WTC11 (cell line): Measurements from ENCODE around the gene CEBPE. TPM values are rescaled to one million over a fixed set of nuclear protein-coding genes. Genes with fewer than 3 reads are reported as not detected.

ENCODE experiments used
- ATAC-seq: fragments of 200-7000 bp; cut with Tn5 transposase; 2 replicates; pipeline ENCODE4 v1.10.0; 2021; ENCODE audit warnings: mild to moderate bottlenecking, moderate library complexity
- CTCF ChIA-PET: fragments of 300-600 bp; sonication (Branson Sonifier 250); formaldehyde crosslinking; loops from one replicate; lab custom pipeline; 2021; ENCODE audit warnings: antibody characterized with exemption; lab: Charles Lee
- POLR2A ChIA-PET: fragments of 350-600 bp; sonication (Branson Sonifier 250); formaldehyde crosslinking; loops from one replicate; lab custom pipeline; 2021; ENCODE audit warnings: antibody characterized with exemption; lab: Charles Lee
- DNase-seq: peaks from one replicate; pipeline ENCODE4 v3.0.0; 2021; ENCODE audit warnings: low spot score
- H3K27ac Mint-ChIP-seq: 2 replicates; pipeline ENCODE4 v1.8.0; 2021; ENCODE audit warnings: mixed read lengths
- H3K27me3 Mint-ChIP-seq: 2 replicates; pipeline ENCODE4 v1.8.0; 2021; ENCODE audit warnings: low read depth, mild to moderate bottlenecking, moderate library complexity, mixed read lengths
- H3K36me3 Mint-ChIP-seq: 2 replicates; pipeline ENCODE4 v1.8.0; 2021; ENCODE audit warnings: mixed read lengths
- H3K4me1 Mint-ChIP-seq: 2 replicates; pipeline ENCODE4 v1.8.0; 2022; ENCODE audit warnings: mixed read lengths
- H3K4me3 Mint-ChIP-seq: 2 replicates; pipeline ENCODE4 v1.8.0; 2021; ENCODE audit warnings: mild to moderate bottlenecking, moderate library complexity, mixed read lengths
- H3K9me3 Mint-ChIP-seq: 2 replicates; pipeline ENCODE4 v1.8.0; 2021; ENCODE audit warnings: mixed read lengths
- GABPB1 ChIP-seq: sonication (generic); formaldehyde crosslinking; IDR thresholded peaks from 2 replicates; pipeline ENCODE4 v1.8.1; 2023; ENCODE audit warnings: mild to moderate bottlenecking, missing genetic modification reagents
- GRHL2 ChIP-seq: fragments of 250-450 bp; sonication (Bioruptor Pico); IDR thresholded peaks from 2 replicates; pipeline ENCODE4 v1.8.0; 2022; ENCODE audit warnings: mild to moderate bottlenecking, moderate library complexity; ENCODE audit not compliant: insufficient replicate concordance, severe bottlenecking
- IRF1 ChIP-seq: sonication (generic); formaldehyde crosslinking; IDR thresholded peaks from 2 replicates; pipeline ENCODE4 v1.8.0; 2023; ENCODE audit warnings: missing genetic modification reagents
- JAZF1 ChIP-seq: fragments of 250-450 bp; sonication (Bioruptor Pico); IDR thresholded peaks from 2 replicates; pipeline ENCODE4 v1.9.0; 2021; ENCODE audit warnings: moderate library complexity, mild to moderate bottlenecking, inconsistent platforms
- NFE2L1 ChIP-seq: sonication (generic); formaldehyde crosslinking; IDR thresholded peaks from 2 replicates; pipeline ENCODE4 v1.8.1; 2023; ENCODE audit warnings: missing genetic modification reagents
- NR2C2 ChIP-seq: sonication (generic); formaldehyde crosslinking; IDR thresholded peaks from 2 replicates; pipeline ENCODE4 v1.8.0; 2022; ENCODE audit warnings: mild to moderate bottlenecking, missing genetic modification reagents
- OVOL2 ChIP-seq: fragments of 250-450 bp; sonication (Bioruptor Pico); IDR thresholded peaks from 2 replicates; pipeline ENCODE4 v1.9.0; 2021; ENCODE audit warnings: mild to moderate bottlenecking, borderline replicate concordance
- RORB ChIP-seq: fragments of 250-450 bp; sonication (Bioruptor Pico); IDR thresholded peaks from 2 replicates; pipeline ENCODE4 v1.9.0; 2021; ENCODE audit warnings: mild to moderate bottlenecking
- SMAD3 ChIP-seq: sonication (generic); formaldehyde crosslinking; IDR thresholded peaks from 2 replicates; pipeline ENCODE4 v1.8.0; 2022; ENCODE audit warnings: missing genetic modification reagents, mild to moderate bottlenecking, borderline replicate concordance
- ZBTB43 ChIP-seq: sonication (generic); formaldehyde crosslinking; IDR thresholded peaks from 2 replicates; pipeline ENCODE4 v1.8.1; 2023; ENCODE audit warnings: mild to moderate bottlenecking, missing genetic modification reagents
- ZNF263 ChIP-seq: sonication (generic); formaldehyde crosslinking; IDR thresholded peaks from 2 replicates; pipeline ENCODE4 v1.8.1; 2022; ENCODE audit warnings: low read depth, mild to moderate bottlenecking, moderate library complexity, missing genetic modification reagents
- ZNF416 ChIP-seq: fragments of 250-450 bp; sonication (Bioruptor Pico); IDR thresholded peaks from 2 replicates; pipeline ENCODE4 v1.9.0; 2021; ENCODE audit warnings: mild to moderate bottlenecking, inconsistent platforms
- ZNF425 ChIP-seq: fragments of 250-450 bp; sonication (Bioruptor Pico); conservative IDR thresholded peaks from 2 replicates; pipeline ENCODE4 v1.9.0; 2021; ENCODE audit warnings: mild to moderate bottlenecking
- ZNF532 ChIP-seq: fragments of 250-450 bp; sonication (Bioruptor Pico); IDR thresholded peaks from 2 replicates; pipeline ENCODE4 v1.9.0; 2021; ENCODE audit warnings: mild to moderate bottlenecking, borderline replicate concordance
- total RNA-seq: library from RNA; stranded (reverse); gene quantifications from 3 replicates; pipeline ENCODE4 v1.2.3, GENCODE V29; 2021
- TF ChIP-seq, protein P1 (sequence below): sonication (generic); formaldehyde crosslinking; IDR thresholded peaks from 2 replicates; pipeline ENCODE4 v1.8.1; 2022; ENCODE audit warnings: mild to moderate bottlenecking, missing genetic modification reagents, moderate library complexity, borderline replicate concordance
- TF ChIP-seq, protein P2 (sequence below): sonication (generic); formaldehyde crosslinking; IDR thresholded peaks from 2 replicates; pipeline ENCODE4 v1.8.0; 2022; ENCODE audit warnings: missing genetic modification reagents
- TF ChIP-seq, protein P3 (sequence below): sonication (generic); formaldehyde crosslinking; IDR thresholded peaks from 2 replicates; pipeline ENCODE4 v1.8.1; 2022; ENCODE audit warnings: mild to moderate bottlenecking, moderate library complexity, missing genetic modification reagents
- TF ChIP-seq, protein P4 (sequence below): fragments of 250-450 bp; sonication (Bioruptor Pico); IDR thresholded peaks from 2 replicates; pipeline ENCODE4 v1.8.0; 2021; ENCODE audit warnings: mild to moderate bottlenecking

The CEBPE gene
- total RNA-seq, 1 experiment from 2014 or later: not detected

DNA sequence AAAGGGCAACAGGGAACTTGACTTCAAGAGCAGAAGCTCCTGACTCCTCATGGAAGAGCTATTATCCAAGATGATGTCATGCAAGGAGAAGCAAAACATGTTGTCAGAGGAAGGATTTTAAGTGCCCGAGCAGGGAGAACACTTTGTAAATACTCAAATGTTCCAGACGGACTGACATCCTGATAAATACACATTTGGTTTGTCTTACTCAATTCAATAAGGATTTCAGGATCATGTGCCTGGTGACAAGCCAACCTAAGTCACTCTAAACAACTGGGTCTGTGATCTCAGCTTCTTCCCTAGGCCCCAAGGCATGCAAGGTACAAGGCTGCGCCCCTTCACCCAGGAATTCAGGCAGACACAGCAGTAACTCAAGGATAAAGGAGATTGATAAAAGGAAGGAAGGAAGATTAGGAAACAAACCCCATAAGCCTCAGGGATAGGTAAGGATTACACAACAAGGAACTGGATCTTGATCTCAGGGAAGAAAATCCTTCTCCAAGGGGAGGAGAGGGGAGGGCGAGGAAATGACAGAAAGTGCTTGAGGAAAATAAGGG is 26.8 kb upstream of the CEBPE start:
- peak overlapping the region; percentile 75 for H3K27ac Mint-ChIP-seq
- ATAC-seq (no peak), DNase-seq (no peak)
- no peak for TF ChIP-seq ZNF416 (CRISPR knock-in tag)
- TF ChIP-seq, protein P1, sequence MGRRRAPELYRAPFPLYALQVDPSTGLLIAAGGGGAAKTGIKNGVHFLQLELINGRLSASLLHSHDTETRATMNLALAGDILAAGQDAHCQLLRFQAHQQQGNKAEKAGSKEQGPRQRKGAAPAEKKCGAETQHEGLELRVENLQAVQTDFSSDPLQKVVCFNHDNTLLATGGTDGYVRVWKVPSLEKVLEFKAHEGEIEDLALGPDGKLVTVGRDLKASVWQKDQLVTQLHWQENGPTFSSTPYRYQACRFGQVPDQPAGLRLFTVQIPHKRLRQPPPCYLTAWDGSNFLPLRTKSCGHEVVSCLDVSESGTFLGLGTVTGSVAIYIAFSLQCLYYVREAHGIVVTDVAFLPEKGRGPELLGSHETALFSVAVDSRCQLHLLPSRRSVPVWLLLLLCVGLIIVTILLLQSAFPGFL (CRISPR knock-in tag): no peak
- TF ChIP-seq SMAD3: no peak
- TF ChIP-seq RORB (CRISPR knock-in tag): no peak
- TF ChIP-seq JAZF1: no peak
- TF ChIP-seq OVOL2 (CRISPR knock-in tag): no peak
- TF ChIP-seq, protein P2, sequence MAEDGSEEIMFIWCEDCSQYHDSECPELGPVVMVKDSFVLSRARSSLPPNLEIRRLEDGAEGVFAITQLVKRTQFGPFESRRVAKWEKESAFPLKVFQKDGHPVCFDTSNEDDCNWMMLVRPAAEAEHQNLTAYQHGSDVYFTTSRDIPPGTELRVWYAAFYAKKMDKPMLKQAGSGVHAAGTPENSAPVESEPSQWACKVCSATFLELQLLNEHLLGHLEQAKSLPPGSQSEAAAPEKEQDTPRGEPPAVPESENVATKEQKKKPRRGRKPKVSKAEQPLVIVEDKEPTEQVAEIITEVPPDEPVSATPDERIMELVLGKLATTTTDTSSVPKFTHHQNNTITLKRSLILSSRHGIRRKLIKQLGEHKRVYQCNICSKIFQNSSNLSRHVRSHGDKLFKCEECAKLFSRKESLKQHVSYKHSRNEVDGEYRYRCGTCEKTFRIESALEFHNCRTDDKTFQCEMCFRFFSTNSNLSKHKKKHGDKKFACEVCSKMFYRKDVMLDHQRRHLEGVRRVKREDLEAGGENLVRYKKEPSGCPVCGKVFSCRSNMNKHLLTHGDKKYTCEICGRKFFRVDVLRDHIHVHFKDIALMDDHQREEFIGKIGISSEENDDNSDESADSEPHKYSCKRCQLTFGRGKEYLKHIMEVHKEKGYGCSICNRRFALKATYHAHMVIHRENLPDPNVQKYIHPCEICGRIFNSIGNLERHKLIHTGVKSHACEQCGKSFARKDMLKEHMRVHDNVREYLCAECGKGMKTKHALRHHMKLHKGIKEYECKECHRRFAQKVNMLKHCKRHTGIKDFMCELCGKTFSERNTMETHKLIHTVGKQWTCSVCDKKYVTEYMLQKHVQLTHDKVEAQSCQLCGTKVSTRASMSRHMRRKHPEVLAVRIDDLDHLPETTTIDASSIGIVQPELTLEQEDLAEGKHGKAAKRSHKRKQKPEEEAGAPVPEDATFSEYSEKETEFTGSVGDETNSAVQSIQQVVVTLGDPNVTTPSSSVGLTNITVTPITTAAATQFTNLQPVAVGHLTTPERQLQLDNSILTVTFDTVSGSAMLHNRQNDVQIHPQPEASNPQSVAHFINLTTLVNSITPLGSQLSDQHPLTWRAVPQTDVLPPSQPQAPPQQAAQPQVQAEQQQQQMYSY (CRISPR knock-in tag): no peak
- TF ChIP-seq, protein P3, sequence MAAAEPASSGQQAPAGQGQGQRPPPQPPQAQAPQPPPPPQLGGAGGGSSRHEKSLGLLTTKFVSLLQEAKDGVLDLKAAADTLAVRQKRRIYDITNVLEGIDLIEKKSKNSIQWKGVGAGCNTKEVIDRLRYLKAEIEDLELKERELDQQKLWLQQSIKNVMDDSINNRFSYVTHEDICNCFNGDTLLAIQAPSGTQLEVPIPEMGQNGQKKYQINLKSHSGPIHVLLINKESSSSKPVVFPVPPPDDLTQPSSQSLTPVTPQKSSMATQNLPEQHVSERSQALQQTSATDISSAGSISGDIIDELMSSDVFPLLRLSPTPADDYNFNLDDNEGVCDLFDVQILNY (CRISPR knock-in tag): no peak
- TF ChIP-seq, all 79 proteins: peak for 0
- H3K36me3 Mint-ChIP-seq: peaks cover 73% of the 10 kb centered on the region
- POLR2A ChIA-PET: interaction anchor here (0.6 kb wide), 1 partner anchor 47 kb away, joined by 3 read pairs; no protein-coding TSS in a partner anchor
- peaks cover 10% of the 10 kb centered on the region for H3K4me1 Mint-ChIP-seq
- no peak overlapping the region for H3K4me3 Mint-ChIP-seq
- CTCF ChIA-PET: interaction anchor here (1.0 to 2.5 kb wide), 4 partner anchors 14 to 216 kb away, joined by 3 to 11 read pairs (median 4); no protein-coding TSS in a partner anchor
- H3K9me3 Mint-ChIP-seq: peaks cover 11% of the 10 kb centered on the region
- H3K27me3 Mint-ChIP-seq: no peaks in the 10 kb centered on the region

DNA sequence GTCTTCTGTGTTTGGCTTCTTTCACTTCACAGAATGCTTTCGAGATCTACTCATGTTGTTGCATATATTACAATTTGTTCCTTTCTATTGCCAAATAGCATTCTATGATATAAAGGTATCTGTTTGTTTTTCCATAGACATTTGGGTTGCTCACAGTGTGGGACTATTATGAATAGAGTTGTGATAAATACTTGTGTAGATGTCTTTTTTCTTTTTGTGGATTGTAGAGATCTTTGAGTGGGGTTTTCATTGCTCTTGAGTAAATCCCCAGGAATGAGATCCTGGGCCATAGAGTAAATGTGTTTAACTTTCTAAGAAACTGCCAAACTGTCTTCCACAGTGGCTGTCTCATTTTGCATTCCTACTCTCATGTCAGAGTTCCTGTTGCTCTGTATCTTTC is 24.9 kb upstream of the CEBPE start:
- H3K4me1 Mint-ChIP-seq: peaks cover 10% of the 10 kb centered on the region
- no peak for ATAC-seq
- no peak for DNase-seq
- no peak overlapping the region for H3K4me3 Mint-ChIP-seq
- peaks cover 72% of the 10 kb centered on the region for H3K36me3 Mint-ChIP-seq
- no peaks in the 10 kb centered on the region for H3K27me3 Mint-ChIP-seq
- ChIA-PET CTCF (interaction anchor here (0.7 to 1.4 kb wide), 2 partner anchors 23 to 75 kb away, joined by 4 to 7 read pairs; no protein-coding TSS in a partner anchor), POLR2A (no interaction called here)
- no peak overlapping the region for H3K27ac Mint-ChIP-seq
- H3K9me3 Mint-ChIP-seq: peaks cover 6% of the 10 kb centered on the region
- TF ChIP-seq SMAD3: no peak
- TF ChIP-seq ZNF532 (CRISPR knock-in tag): no peak
- TF ChIP-seq, protein P4, sequence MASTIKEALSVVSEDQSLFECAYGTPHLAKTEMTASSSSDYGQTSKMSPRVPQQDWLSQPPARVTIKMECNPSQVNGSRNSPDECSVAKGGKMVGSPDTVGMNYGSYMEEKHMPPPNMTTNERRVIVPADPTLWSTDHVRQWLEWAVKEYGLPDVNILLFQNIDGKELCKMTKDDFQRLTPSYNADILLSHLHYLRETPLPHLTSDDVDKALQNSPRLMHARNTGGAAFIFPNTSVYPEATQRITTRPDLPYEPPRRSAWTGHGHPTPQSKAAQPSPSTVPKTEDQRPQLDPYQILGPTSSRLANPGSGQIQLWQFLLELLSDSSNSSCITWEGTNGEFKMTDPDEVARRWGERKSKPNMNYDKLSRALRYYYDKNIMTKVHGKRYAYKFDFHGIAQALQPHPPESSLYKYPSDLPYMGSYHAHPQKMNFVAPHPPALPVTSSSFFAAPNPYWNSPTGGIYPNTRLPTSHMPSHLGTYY: no peak
- TF ChIP-seq NR2C2 (CRISPR knock-in tag): no peak
- TF ChIP-seq NFE2L1 (CRISPR knock-in tag): no peak
- TF ChIP-seq OVOL2 (CRISPR knock-in tag): no peak
- TF ChIP-seq ZNF425 (CRISPR knock-in tag): no peak
- no peak for TF ChIP-seq ZNF263 (CRISPR knock-in tag)
- TF ChIP-seq GABPB1 (CRISPR knock-in tag): no peak
- no peak for TF ChIP-seq IRF1
- no peak for TF ChIP-seq ZBTB43 (CRISPR knock-in tag)
- no peak for TF ChIP-seq GRHL2 (CRISPR knock-in tag)
